Measurements from ENCODE around the gene NLGN1.

The NLGN1 gene

GRCh38 chr3:174016186-174016585, 618.6 kb downstream of the NLGN1 start:
- DNase-seq = peak in 1 of 4 experiments; percentile 1

DNA sequence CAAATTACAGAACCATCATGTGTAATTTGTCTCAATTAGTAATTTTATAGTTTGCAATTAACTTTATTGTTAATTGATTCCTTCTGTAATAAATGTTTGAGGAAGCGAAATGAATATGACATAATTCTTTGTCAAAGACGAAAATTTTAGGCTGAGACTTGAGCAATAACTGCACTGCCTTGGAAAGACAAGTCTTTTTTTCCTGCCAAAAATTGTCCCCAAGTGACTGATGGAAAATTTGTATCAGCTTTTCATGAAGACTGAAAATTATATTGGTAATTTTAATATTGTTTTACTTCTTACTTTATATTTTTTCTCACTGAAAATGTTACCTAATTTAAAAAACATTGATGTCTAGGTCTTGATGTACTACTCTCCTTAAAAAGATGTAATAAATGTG, 622.6 kb downstream of the NLGN1 start:
- DNase-seq = no peak

- no peak for DNase-seq
Observed at GRCh38 chr3:174023421-174023820, 625.9 kb downstream of the NLGN1 start.

DNA sequence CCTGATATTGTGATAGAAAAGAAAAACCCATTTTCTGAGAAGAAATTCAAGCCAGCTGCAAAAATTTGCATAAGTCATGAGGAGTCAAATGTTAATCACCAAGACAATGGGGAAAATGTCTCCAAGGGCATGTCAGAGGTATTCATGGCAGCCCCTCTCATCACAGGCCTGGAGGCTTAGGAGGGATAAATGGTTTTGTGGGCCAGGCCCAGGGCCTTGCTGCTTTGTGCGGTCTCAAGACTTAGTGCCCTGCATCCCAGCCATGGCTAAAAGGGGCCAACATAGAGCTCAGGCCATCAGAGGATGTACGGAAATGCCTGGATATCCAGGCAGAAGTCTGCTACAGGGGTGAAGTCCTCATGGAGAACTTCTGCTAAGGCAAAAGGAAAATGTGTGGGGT, 631.1 kb downstream of the NLGN1 start:
- no peak for DNase-seq

DNA sequence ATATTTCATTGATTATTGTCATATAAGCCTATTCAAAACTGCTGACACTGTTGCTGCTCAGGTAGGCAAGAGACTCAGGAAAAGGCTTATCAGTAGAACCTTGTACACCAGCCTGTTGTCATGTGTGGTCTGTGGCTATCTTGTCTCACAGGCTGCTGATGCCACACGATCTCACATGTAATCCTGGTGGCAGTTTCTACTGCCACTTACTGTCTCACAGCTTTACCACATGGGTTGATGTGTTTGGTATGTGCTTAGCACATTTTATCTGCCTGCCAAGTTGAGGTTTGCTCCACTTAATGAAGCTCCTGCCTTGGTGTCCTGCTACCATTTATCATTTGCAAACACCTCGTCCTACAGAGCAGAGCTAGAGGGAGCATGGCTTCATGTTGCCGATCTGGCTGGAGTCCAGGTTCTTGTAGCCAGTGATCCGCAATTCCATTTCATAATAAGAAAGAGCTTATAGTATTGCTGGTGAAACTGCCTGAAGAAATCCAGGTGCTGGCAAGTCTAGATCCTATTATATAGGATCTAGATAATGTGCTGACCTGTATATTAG, 637.9 kb downstream of the NLGN1 start:
- no peak for DNase-seq

DNA sequence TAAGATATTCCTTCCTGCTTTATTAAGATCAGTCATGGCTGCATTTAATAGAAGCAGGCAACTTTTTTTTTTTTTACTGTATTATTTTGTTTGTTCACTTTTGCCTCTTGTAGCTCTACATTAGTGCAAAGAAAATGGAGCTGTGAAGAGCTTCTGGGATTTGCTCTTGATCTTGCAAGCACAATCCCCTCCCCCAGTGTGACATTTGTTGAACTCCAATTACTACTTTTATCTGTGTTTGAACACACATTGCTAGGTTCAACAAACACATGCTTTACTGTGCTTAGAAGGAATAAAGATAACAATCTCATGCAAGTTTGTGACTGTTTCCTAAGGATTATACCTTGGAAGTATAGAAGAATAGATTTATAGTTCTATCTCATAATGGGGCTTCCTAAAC, 648.8 kb downstream of the NLGN1 start:
- DNase-seq = no peak

- DNase-seq = no peak
Observed at GRCh38 chr3:174049472-174049871, 651.9 kb downstream of the NLGN1 start.

- no peak for DNase-seq
Observed at GRCh38 chr3:174051191-174051590, 653.6 kb downstream of the NLGN1 start.

DNA sequence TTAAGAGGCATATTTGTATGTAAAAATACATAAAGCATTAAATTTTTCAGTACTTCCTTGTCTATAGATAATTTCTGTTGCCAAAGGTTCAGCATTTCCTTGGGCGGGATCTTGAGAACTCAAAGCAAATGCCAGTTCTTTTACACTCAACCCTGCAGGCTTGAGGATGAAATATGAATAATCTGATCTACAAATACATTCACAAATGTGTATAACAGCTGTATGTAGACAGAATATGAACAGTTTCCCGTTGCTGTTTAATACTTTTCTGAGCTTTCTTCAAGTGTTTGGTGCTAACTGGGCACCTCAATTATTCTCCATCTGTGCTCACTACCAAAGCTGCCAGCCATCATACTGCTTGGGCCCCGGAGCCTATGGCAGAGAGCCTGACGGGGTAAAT, 661.3 kb downstream of the NLGN1 start:
- no peak for DNase-seq

DNA sequence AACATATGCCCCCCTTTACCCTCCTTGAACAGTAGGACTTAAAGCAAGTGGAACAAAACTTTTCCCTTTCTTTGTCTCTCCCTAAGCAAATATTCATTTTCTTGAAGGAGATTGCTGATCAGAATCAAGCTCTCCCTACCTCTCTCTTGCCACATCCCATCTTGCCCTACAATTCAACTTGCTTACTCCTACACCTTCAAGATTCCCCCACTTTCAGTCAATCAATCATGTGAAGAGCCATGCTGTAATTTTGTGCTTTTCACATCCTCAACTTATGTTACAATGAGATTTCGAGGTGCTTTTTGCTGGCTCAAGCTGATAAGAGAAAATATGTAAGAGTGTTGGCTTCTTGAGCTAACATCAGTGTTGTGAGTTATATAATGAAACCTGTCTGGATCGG, 662.9 kb downstream of the NLGN1 start:
- DNase-seq = no peak

DNA sequence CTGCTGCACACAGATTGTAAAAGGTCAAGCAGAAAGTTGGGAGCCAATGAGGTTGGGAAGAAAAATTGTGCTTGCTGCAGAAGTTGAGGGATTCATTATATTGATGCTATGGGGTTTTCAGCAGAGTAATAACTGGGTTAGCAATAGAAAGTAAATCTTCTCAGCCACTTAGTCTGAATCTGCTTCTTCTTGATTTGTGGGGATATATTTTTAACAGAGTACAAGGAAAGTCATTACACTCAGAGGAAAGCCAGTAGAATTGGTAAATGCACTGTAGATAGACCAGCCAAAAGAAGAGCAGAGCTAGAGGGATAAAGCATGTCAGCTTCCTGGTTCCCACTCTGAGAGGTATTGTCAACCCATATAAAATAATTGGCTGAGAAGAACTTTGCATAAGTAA, 663.6 kb downstream of the NLGN1 start:
- DNase-seq = no peak

GRCh38 chr3:174061731-174062130, 664.2 kb downstream of the NLGN1 start:
- no peak for DNase-seq

DNA sequence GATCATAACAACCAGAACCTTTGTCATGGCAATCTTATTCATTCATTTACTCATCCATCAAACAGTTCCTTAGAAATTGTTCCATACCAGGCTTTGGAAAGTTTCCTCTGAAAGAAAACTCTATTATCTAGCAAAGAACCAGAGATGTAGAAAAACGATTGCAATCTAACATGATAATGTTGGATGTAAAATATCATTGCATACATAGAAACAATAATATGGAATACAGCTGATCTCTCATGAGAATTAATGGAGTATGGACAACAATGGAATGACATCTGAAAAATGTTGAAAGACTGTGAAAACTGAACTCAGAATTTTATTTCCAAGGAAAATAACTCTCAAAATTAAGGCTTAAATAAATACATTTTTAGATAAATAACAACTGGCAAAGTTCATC, 665.4 kb downstream of the NLGN1 start:
- no peak for DNase-seq

DNA sequence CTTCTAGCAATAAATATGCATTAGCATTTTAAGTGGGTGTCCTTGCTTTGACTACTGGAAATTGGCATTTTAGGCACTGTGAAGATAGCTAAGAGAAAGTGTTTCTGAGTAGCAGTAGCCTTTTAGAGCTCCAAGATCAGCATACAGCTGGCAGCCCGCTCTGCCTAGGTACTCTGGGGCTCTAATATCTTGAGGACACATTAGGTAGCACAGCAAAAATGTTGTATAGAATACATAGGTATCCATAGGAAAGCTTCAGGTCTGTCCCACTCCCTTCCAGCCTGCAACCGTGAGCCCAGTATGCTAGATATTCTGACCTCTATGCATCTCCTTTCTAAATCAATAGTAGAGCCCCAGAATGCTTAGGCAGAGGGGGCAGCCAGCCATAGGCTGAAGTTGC, 670.5 kb downstream of the NLGN1 start:
- DNase-seq = no peak

DNA sequence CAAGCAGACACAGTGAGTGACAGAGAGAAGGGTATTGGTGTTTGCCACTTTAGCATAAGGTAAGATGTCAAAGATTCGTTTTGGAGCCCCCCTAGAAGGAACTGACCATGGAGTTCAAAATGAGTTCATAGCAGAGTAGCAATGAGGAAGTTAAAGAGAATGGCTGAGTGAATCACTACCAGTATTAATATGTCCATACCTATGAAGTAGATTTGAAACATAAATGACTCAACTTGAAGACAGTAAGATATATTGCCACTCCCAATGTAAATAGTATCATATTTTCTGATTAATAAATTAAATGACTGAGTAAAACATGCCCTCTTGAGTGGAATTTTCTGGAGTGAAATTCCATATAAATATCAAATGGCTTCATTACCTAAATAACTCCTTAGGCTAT, 675.1 kb downstream of the NLGN1 start:
- DNase-seq = no peak

DNA sequence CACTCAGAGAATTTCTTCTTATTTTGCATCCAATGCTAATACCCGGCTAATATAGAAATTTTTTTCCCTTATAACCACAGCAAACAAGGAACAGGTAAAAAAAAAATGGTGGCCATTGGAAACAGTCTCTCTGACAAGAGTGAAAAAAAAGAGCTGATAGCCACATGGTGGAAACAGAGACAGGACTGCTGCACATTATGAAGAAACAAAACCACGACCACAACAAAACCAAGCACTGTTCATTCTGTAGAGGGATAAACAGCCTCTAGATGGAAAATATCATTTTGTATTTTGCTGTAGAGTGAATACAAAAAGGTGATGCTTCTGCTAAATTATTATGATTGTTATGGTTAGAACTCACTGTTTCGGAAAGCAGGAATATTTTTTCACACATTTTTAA, 686.2 kb downstream of the NLGN1 start:
- no peak for DNase-seq

DNA sequence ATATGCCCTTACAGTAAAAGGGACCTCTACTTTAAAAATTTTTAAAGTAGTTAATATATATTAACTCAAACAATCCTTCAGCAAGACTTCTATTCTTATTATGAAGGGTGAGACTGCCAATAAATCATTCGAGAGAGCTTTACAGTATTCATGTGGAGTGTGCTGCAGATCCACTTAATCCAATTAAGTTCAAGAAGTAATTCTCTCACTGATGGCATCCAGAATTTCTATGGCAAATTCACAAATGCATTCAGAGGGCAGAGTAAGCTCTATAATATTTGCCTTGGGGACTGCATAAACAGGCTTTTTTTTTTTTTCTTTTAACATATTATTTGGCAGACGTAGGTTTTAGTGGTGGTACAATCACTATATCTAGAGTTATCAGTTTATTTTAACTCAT, 692.0 kb downstream of the NLGN1 start:
- no peak for DNase-seq

DNA sequence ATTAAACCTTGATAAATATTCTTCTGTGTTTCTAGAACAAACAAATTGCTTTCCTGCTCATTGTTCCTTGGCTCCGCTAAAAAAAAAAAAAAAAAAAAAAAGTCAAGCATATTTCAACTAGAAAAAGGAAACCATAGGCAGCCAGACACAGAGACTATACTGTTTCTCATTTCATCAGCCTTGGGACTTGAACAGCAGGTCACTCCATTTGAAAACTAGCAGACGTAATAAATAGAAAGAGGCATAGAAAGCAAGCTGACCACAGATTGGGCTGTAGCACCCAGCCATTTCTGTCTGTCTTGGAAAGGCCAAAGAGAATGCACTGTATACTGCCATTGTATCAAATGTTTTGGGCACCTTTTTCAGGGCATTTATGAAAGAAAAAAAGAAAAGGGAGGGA, 697.1 kb downstream of the NLGN1 start:
- DNase-seq = no peak

DNA sequence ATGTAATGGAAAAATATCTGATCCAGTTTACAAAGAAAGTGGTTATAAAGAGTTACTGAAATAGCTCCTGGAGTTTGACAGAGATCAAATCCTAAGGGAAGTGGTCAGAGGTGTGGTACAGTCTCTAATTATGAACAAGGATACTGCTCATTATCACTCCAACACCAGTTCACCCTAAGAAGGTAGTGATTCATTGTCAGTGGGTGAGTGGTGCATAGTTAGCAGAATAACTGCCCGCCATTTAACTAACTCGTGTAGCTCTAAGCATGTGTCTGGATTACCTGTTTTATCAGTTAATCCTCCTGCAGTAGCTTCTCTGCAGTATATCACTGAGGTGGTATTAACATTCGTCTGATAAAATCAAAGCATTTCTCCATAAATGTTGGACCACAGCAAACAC, 700.1 kb downstream of the NLGN1 start:
- DNase-seq = no peak

GRCh38 chr3:174098746-174099145, 701.2 kb downstream of the NLGN1 start:
- no peak for DNase-seq

- DNase-seq = no peak
Observed at GRCh38 chr3:174099724-174100123, 702.2 kb downstream of the NLGN1 start.

GRCh38 chr3:174100744-174101143, 703.2 kb downstream of the NLGN1 start:
- DNase-seq = no peak

DNA sequence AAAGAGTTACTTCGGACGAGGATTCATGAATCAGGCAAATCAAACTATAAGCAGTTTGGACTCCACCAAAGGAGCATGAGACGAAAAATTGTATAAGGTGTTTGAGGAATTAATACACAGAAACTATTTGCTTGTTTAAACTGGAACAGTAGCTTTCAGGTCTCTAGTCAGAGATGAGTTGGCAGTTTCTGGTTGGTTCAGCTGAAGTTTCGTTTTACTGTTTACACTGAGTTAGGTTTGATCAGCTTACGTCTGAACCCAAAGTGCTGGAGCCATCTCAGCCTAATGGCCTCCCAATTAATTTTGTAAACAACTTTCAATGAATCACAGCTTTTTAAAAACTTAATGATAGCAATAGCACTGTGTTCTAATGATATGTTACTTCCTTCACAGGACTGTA, 703.7 kb downstream of the NLGN1 start:
- no peak for DNase-seq

- DNase-seq = no peak
Observed at GRCh38 chr3:174102274-174102673, 704.7 kb downstream of the NLGN1 start.

- DNase-seq = no peak
Observed at GRCh38 chr3:174102866-174103265, 705.3 kb downstream of the NLGN1 start.

GRCh38 chr3:174110761-174111160, 713.2 kb downstream of the NLGN1 start:
- DNase-seq = peak; percentile 6 to 64 (median 40)

All from suppressor macrophage (primary cell).